ENCODE measurements around the gene GEMIN7.

Gene GEMIN7

DNA sequence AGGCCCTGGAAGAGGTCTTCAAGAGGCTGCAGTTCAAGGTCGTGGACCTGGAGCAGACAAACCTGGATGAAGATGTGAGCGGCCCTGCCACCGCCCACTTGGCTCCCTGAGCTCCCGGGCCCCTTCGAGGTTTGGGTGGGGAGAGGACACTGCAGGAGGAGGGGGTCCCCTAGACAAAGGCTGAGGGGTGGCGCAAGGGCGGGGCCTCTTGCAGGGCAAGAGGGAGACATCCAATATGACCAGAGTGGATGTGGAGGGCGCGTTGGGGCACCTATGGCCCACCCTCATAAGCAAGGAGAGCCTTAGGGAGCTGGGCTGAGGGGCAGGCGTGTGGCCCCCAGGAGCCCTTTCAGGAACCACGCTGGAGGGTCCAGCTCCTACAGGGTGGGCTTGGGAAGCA lies 61.5 kb downstream of the GEMIN7 start:
- no peak overlapping the region for H2AFZ ChIP-seq (ENCODE audit: low read length)
- H3K9me3 ChIP-seq (replicated peaks; ENCODE audit: insufficient read depth, low read length) = no peaks in the 10 kb centered on the region
- H3K27me3 ChIP-seq (replicated peaks; ENCODE audit: insufficient read depth, low read length) = no peaks in the 10 kb centered on the region
- no peak overlapping the region for H3K4me3 ChIP-seq (ENCODE audit: low read length)
- DNase-seq = no peak
- no peaks in the 10 kb centered on the region for H3K36me3 ChIP-seq (replicated peaks; ENCODE audit: insufficient read depth, low read length)
- peaks cover 25% of the 10 kb centered on the region for H3F3A ChIP-seq (ENCODE audit: insufficient read depth, low read length)
- H3K9ac ChIP-seq (ENCODE audit: low read length) = no peak overlapping the region
- no peaks in the 10 kb centered on the region for H4K20me1 ChIP-seq (ENCODE audit: insufficient read depth, low read length)
- peaks cover 28% of the 10 kb centered on the region for H3K4me1 ChIP-seq (ENCODE audit: low read length)
- H3K4me2 ChIP-seq (ENCODE audit: low read depth, low read length) = no peak overlapping the region
- H3K9me2 ChIP-seq (replicated peaks; ENCODE audit: insufficient read depth, low read length) = no peaks in the 10 kb centered on the region
- H3K79me2 ChIP-seq (ENCODE audit: low read length) = peaks cover 45% of the 10 kb centered on the region
- no peak overlapping the region for H3K27ac ChIP-seq (ENCODE audit: low read length)
- no peak for TF ChIP-seq EZH2phosphoT487 (IDR thresholded peaks at IDR 0.05; ENCODE audit: low read length)
- TF ChIP-seq, protein P1, sequence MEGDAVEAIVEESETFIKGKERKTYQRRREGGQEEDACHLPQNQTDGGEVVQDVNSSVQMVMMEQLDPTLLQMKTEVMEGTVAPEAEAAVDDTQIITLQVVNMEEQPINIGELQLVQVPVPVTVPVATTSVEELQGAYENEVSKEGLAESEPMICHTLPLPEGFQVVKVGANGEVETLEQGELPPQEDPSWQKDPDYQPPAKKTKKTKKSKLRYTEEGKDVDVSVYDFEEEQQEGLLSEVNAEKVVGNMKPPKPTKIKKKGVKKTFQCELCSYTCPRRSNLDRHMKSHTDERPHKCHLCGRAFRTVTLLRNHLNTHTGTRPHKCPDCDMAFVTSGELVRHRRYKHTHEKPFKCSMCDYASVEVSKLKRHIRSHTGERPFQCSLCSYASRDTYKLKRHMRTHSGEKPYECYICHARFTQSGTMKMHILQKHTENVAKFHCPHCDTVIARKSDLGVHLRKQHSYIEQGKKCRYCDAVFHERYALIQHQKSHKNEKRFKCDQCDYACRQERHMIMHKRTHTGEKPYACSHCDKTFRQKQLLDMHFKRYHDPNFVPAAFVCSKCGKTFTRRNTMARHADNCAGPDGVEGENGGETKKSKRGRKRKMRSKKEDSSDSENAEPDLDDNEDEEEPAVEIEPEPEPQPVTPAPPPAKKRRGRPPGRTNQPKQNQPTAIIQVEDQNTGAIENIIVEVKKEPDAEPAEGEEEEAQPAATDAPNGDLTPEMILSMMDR (IDR thresholded peaks at IDR 0.05; ENCODE audit: low read length) = no peak
- no peak for TF ChIP-seq EZH2 (optimal IDR thresholded peaks at IDR 0.05; ENCODE audit: low read depth, low read length)

Measured in MM.1S (cell line).